Measurements from ENCODE around the gene CEPT1.

GRCh38 chr1:111214884-111215283 lies 74.9 kb downstream of the CEPT1 start:
- TF ChIP-seq CTCF (IDR thresholded peaks at IDR 0.05; ENCODE audit: low read depth, low read length), result no peak
- no peak for TF ChIP-seq EZH2phosphoT487 (IDR thresholded peaks at IDR 0.05; ENCODE audit: low read depth)
